GM08714 (cell line): ENCODE measurements around the gene TPT1.
"Not testable (repeated sequence)": the region's sequence is repeated elsewhere in the genome, so short reads cannot be mapped to it uniquely, and the experiment has no call there.

Experiments
- H3K4me3 ChIP-seq: fragments of 200-500 bp; sonication (Bioruptor generic); 2 replicates; pipeline ENCODE4 v1.5.1; 2014; ENCODE audit warnings: mild to moderate bottlenecking, low read length, inconsistent platforms
- ZNF274 ChIP-seq: IDR thresholded peaks from 2 replicates; pipeline ENCODE4 v1.6.1; 2012; ENCODE audit warnings: mild to moderate bottlenecking, low read depth, low read length

The TPT1 gene

DNA sequence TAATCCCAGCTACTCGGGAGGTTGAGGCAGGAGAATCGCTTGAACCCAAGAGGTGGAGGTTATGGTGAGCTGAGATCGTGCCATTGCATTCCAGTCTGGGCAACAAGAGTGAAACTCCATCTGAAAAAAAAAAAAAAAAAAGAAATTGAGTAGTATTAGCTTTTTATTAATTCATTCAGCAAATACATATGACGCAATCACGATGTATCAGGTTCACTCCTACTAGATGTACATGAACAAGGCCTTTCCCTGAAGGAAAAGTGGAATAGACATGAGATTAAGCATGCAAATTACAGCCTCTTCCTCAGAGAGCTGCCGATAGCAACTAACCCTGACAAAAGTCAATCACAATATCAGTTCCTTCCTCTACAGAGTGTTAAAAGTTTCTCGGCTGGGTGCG lies 9.2 kb upstream of the TPT1 start:
- H3K4me3 ChIP-seq = no peak overlapping the region
- TF ChIP-seq ZNF274 = no peak

DNA sequence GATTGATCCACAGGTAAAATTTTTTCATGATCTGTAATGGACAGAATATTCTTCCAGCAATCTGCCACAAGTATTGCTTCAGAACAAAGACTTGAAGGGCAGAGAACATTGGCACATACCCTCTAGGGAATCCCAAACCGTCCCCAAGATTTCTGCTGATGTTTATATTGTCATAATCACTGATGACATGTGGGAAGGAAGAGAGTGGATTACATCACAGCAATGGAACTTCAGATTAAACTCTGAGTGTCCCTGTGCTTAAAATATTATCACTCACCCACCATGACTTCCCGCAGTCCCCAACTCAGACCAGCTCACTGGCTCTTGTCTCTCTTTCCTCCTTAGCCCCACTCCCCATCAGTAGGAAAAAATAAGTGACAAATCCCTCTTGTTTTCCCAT lies 8.5 kb upstream of the TPT1 start:
- H3K4me3 ChIP-seq = no peak overlapping the region
- TF ChIP-seq ZNF274 = no peak

DNA sequence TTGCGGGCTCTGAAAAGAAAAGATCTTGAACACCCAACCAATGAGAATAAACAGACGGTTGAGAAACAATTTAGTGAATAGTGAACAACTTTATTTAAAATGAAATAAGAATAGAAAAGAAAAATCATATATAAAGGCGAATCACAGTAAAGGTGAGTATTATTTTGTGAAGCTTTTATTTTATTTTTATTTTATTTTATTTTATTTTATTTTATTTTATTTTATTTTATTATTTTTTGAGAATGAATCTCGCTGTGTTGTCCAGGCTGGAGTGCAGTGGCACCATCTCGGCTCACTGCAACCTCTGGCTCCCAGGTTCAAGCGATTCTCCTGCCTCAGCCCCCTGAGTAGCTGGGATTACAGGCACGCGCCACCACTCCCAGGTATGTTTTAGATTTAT lies 3.1 kb upstream of the TPT1 start:
- H3K4me3 ChIP-seq = not testable (repeated sequence)

DNA sequence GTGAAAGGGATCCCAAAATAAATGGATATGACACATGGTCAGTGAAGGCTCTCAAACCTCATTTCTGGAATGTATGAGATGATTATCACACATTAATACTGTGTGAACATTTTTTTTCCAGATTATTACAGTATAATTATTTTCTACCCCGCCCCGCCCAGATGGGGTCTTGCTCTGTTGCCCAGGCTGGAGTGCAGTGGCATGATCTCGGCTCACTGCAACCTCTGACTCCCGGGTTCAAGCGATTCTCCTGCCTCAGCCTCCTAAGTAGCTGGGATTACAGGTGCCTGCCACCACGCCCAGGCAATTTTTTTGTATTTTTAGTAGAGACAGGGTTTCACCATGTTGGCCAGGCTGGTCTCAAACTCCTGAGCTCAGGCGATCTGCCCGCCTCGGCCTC lies 2.1 kb upstream of the TPT1 start:
- not testable (repeated sequence) for H3K4me3 ChIP-seq

DNA sequence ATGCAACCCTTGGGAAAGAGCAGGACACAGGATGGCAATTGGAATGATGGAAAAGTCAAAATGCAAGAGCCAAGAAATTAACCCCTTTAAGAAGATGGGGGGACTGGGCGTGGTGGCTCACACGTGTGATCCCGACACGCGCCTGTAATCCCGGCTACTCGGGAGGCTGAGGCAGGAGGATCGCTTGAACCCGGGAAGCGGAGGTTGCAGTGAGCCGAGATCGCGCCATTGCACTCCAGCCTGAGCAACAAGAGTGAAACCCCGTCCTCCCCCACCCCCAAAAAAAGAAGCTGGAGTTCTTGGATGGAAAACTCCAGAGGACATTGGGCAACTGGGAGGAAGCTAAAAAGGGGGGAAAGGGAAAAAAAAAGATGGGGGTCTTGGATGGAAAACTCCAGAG lies 1.7 kb upstream of the TPT1 start:
- not testable (repeated sequence) for H3K4me3 ChIP-seq

DNA sequence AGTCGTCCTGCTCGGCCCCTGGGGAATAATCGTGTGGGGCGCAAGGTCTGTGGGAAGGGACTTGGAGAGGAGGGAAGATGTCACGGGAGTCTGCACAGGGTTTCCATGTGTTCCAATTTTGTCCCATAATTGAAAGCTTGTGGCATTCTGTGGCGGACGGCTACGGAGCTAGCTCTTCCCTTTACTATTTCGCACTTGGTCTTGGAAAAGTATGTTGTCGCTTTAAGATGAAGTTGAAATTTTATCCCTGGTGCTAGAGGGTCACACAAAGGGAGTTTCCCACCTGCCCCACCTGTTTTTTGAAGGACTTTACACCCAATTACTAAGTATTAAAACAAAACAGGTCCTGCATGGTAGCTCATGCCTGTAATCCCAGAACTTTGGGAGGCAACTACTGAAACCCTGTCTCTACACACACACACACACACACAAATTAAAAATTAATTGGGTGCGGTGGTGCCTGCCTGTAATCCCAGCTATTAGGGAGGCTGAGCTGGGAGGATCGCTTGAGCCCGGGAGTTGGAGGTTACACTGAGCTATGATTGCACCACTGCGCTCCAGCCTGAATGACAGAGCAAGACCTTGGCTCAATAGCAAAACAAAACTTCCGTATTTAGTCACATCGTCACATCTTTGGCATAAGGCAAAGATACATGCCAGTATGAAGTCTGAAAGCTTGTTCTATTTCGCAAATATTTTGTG lies 967 bp upstream of the TPT1 start:
- peak overlapping the region; percentile 94 for H3K4me3 ChIP-seq
- TF ChIP-seq ZNF274 = no peak

DNA sequence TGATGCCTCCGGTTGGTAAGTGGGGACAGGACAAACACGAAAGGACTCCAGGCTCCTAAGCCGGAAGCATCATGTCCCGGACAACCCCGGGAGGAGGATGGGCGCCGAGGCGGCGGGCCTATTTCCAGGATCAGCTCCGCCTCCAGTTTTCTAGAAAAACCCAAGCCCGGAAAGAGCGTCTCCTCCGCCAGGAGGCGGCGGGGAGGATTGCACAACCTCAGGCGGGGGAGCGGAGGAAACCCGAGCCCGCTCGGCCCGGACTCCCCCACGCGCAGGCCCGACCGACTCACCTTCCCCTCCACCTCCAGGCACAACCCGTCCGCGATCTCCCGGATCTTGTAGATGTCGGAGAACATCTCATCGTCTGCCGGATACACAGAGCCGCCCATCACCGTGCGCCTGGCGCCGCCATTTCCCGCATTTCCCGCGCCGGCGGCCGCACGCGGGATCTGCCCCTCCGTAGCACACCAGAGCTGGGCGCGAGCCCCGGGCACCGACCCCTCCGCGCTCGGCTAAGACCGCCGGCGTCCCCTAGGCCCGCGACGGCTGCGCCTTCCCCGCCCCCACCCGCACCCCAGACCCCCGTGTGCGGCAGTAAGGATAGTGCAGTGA lies 455 bp downstream of the TPT1 start:
- no peak for TF ChIP-seq ZNF274
- H3K4me3 ChIP-seq = peak overlapping the region; percentile 96

DNA sequence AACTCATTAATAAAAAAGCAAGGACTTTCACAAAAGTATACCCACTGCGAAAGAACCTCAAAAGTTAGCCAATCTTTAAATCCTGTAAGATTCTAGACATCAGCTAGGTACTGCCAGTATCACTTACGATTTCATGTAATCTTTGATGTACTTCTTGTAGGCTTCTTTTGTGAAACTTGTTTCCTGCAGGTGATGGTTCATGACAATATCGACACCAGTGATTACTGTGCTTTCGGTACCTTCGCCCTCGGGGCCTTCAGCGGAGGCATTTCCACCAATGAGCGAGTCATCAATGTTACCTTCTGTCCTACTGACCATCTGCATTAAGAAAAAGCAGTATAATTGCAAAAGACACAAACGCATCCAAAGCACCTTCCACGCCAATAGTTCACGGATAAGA lies 1.1 kb downstream of the TPT1 start:
- peak overlapping the region; percentile 96 for H3K4me3 ChIP-seq
- TF ChIP-seq ZNF274 = no peak

DNA sequence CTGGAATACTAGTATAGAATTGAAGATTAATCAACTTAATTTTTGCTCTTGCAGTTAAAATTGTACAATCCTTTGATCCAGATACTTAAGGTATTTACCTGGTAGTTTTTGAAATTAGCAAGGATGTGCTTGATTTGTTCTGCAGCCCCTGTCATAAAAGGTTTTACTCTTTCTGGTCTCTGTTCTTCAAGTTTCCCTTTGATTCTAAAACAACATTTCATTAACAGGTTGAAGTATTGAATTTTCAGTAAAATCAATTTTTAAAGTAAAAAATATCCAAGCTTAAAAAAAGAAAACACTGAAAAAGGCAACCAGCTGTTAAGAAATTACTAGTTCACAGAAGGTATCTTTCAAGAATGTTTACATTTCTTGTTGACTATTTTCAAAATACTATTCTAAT lies 1.6 kb downstream of the TPT1 start:
- TF ChIP-seq ZNF274 = no peak
- H3K4me3 ChIP-seq = peak overlapping the region; percentile 96; the same call in 1 of the 2 replicates

DNA sequence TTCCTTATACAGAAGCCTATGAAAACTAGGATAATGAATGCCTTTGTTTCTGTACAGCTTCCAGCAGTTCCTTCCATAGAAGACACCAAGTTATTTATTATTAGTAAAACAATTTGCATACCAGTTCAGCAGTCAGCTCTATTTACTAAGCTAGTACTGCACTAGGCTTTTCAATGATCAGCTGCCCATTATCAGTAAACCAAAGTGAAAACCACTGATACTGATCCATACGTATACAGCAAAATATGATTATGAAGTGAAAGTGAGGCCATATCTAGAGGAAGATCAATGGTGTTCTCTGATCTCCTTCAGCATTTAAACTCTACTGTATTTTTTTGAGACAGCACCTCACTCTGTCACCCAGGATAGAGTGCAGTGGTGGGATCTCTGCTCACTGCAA lies 3.2 kb downstream of the TPT1 start:
- TF ChIP-seq ZNF274 = no peak
- peak overlapping the region; percentile 29; the same call in 1 of the 2 replicates for H3K4me3 ChIP-seq

DNA sequence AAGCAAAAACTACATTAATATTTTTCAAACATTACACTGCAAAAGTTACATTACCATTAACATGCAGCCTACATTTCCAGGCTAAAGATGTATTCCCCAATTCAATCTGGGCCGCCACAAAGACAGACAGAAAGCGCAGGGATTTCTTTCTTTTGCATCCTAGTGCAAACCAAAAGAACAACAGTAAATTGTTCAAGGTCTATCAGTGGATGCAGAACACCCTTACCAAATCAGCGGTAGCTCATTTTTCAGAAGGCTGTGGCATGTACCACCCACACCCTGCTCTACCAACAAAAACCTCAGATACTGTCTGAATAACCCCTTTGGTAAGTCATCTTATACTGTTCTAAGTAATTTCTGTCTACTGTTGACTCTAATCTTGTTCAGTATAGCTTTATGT lies 3.6 kb downstream of the TPT1 start:
- H3K4me3 ChIP-seq = no peak overlapping the region
- TF ChIP-seq ZNF274 = no peak

DNA sequence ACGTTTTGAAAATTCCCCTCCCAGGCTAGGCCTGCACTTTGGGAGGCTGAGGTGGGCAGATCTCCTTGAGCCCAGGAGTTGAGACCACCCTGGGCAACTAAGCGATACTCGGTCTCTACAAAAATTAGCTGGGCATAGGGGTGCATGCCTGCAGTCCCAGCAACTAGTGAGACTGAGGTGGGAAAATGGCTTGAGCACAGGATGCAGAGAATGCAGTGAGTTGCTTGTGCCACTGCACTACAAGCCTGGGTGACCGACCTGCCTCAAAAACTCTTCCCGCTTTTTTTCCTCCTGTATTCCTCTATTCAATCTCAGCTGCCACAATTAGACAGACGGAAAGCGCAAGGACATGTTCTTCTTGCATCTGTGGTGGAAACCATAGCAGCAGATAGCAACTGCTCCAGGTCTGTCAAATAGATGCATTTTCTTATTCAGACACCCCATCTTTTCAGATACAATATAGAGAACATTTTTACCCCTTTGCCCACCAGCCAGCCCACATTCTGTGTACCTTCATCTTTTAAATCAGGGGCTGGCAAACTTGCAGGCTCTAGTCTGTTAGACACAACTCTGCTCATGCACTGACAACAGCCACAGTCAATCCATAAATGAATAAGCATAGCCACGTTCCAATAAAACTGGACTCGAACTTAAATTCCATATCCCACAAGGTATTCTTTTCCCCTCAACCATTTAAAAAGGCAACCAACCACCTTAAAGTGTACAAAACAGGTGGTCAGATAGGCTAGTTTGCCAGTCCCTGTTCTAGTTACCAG lies 4.8 kb downstream of the TPT1 start:
- no peak overlapping the region for H3K4me3 ChIP-seq
- TF ChIP-seq ZNF274 = no peak

DNA sequence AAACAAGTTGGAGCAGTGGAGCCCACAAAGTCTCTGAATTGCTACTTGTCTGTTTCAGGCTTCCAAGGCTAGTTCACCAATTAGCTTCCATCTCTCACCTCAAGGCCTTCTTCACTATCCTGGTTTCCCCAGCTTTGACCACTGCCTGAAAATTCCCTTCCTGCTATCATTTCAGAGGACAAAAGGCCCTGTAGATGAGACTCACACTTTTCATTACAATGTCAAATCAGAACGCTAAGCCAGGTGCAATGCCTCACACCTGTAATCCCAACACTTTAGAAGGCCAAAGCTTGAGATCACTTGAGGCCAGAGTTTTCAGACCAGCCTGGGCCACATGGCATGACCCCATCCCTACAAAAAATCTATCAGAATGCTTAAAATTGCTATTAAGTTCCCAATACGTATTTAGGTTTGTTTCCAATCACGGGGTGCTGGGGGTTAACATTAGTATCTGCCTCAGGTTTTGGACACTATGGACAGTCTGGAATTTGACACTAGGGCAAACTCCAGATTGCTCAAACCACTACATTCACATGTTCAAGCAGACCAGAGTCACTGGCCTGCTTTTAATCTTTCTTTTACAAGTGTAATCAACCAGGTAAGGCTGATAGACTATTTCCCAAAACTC lies 5.5 kb downstream of the TPT1 start:
- no peak for TF ChIP-seq ZNF274
- no peak overlapping the region for H3K4me3 ChIP-seq

DNA sequence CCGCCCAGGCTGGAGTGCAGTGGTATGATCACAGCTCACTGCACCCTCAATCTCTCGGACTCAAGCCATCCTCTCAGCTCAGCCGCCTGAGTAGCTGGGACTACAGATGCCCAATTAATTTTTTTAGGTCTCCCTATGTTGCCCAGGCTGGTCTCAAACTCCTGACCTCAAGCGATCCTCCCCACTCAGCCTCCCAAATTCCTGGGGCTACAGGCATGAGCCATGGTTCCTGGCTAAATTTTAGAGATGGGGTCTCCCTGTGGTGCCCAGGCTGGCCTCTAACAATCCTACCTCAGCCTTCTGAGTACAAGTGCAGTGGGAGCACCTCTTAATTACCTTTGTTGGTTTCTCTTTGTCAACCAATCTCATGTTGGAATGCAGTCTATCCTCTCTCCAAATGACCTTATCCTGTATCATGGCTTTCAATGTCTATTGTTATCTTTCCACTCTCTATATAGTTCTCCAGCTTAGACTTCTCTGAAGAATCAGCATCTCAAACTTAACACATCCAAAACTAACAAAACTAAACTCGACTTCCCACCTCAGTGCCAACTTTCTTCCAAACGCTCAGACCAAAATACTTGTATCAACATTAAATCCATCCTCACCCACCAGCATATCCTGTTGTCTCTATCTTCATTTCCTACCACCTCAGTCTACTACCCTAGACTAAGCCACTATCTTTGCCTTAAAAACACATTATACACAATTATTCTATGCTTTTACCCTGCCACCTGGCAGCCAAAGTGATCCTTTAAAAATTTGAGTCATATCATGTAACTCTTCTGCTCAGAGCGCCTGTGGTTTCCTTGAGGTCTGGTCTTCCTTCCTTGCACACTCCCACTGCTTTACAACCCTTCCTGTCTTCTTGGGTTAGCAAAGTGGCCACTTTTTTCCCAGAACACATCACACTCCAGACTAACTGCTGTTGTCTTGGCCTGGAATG lies 6.7 kb downstream of the TPT1 start:
- no peak for TF ChIP-seq ZNF274
- H3K4me3 ChIP-seq = no peak overlapping the region
